Uterus (tissue), 4 donors: ENCODE results near the gene CCR4. TPM values are rescaled to one million over a fixed set of nuclear protein-coding genes. Genes with fewer than 3 reads are reported as not detected.
A peak's percentile ranks its signal among the peaks of the same experiment; 100 is the strongest.

ENCODE experiments used
- DNase-seq, 2 donors: peaks; one replicate each; pipeline ENCODE4 v3.0.0-alpha.2; 2019 to 2020
- H3K27ac ChIP-seq, 2 donors: fragments of 200-600 bp; sonication (generic); 1 replicate in 1 of 2; 2 replicates in 1 of 2; pipeline ENCODE4 v1.5.1; 2016 to 2018
- H3K27me3 ChIP-seq, 2 donors: fragments of 200-600 bp; sonication (generic); one replicate each; pipeline ENCODE4 v1.5.1; 2018 to 2019; ENCODE audit warnings: control low read depth in 1 of 2
- H3K36me3 ChIP-seq, 2 donors: fragments of 200-600 bp; sonication (generic); one replicate each; pipeline ENCODE4 v1.5.1; 2019; ENCODE audit warnings: control low read depth in 1 of 2
- H3K4me1 ChIP-seq, 2 donors: fragments of 200-600 bp; sonication (generic); one replicate each; pipeline ENCODE4 v1.5.1; 2018 to 2019; ENCODE audit warnings: control low read depth in 1 of 2
- H3K4me3 ChIP-seq, 2 donors: fragments of 200-600 bp; sonication (generic); 1 replicate in 1 of 2; 2 replicates in 1 of 2; pipeline ENCODE4 v1.5.1; 2018 to 2019; ENCODE audit warnings: mild to moderate bottlenecking in 1 of 2
- H3K9me3 ChIP-seq, 2 donors: fragments of 200-600 bp; sonication (generic); one replicate each; pipeline ENCODE4 v1.5.1; 2019; ENCODE audit warnings: control low read depth in 1 of 2
- CTCF ChIP-seq, 4 experiments: fragments of 200-600 bp in 2 of 4; fragments of 450-650 bp in 2 of 4; sonication (generic) in 2 of 4; IDR thresholded peaks; one replicate each; pipeline ENCODE4 v1.5.1; 2016 to 2019; ENCODE audit warnings: antibody characterized with exemption in 4 of 4, mild to moderate bottlenecking in 2 of 4, moderate library complexity in 1 of 4
- POLR2A ChIP-seq, 2 donors: fragments of 450-650 bp; IDR thresholded peaks; one replicate each; pipeline ENCODE4 v1.6.1; 2016; ENCODE audit warnings: antibody characterized with exemption in 2 of 2, mild to moderate bottlenecking in 1 of 2, moderate library complexity in 1 of 2
- intact Hi-C: fragments of 100-400 bp; cut with DNase I; formaldehyde crosslinking; loops from one replicate; pipeline ENCODE4 v1.15.1; 2023; ENCODE audit warnings: low total_unique reads
- total RNA-seq, 4 donors: library from RNA; depleted of rRNA in 3 of 4; stranded (reverse); fragments of >200 nt in 3 of 4; gene quantifications; one replicate each; pipeline versions ENCODE4 v1.1.0 to v1.2.4, GENCODE V29; 2014 to 2023
- donor health status: DM: yes; HTN: yes; CAD: no.

CCR4 gene
- total RNA-seq, 4 donors from 2014 or later: 0.35 TPM; not detected in 3

- Histone ChIP-seq H3K27me3 (no peaks in the 10 kb centered on the region), H3K4me3 (no peak overlapping the region), H3K36me3 (no peaks in the 10 kb centered on the region), H3K4me1 (no peaks in the 10 kb centered on the region), H3K9me3 (no peaks in the 10 kb centered on the region), H3K27ac (no peak overlapping the region)
- DNase-seq: no peak
- TF ChIP-seq CTCF (IDR thresholded peaks at IDR 0.05): no peak
- intact Hi-C loops: no loop called here
These were observed 4.3 kb upstream of the CCR4 start for GRCh38 chr3:32946973-32947788.

GRCh38 chr3:32947789-32948238 is 3.6 kb upstream of the CCR4 start:
- no peaks in the 10 kb centered on the region for H3K27me3 ChIP-seq
- H3K4me3 ChIP-seq: no peak overlapping the region
- H3K9me3 ChIP-seq: no peaks in the 10 kb centered on the region
- H3K36me3 ChIP-seq: no peaks in the 10 kb centered on the region
- intact Hi-C loops: no loop called here
- H3K27ac ChIP-seq: no peak overlapping the region
- DNase-seq: peak; percentile 51 to 61
- peak; percentile 31 to 72 (median 56) for TF ChIP-seq CTCF (IDR thresholded peaks at IDR 0.05)
- no peak for TF ChIP-seq POLR2A (IDR thresholded peaks at IDR 0.05)
- H3K4me1 ChIP-seq: no peaks in the 10 kb centered on the region

- no peaks in the 10 kb centered on the region for H3K4me1 ChIP-seq
- no peaks in the 10 kb centered on the region for H3K9me3 ChIP-seq
- H3K4me3 ChIP-seq: no peak overlapping the region
- no peak for DNase-seq
- no peak for TF ChIP-seq CTCF (IDR thresholded peaks at IDR 0.05)
- no peak for TF ChIP-seq POLR2A (IDR thresholded peaks at IDR 0.05)
- intact Hi-C loops: no loop called here
- no peaks in the 10 kb centered on the region for H3K27me3 ChIP-seq
- no peaks in the 10 kb centered on the region for H3K36me3 ChIP-seq
- no peak overlapping the region for H3K27ac ChIP-seq
These were observed 2.6 kb upstream of the CCR4 start for GRCh38 chr3:32948625-32949445.

GRCh38 chr3:32950516-32950915 is 928 bp upstream of the CCR4 start:
- no peaks in the 10 kb centered on the region for H3K27me3 ChIP-seq
- H3K4me1 ChIP-seq: no peaks in the 10 kb centered on the region
- no peak overlapping the region for H3K27ac ChIP-seq
- no peaks in the 10 kb centered on the region for H3K9me3 ChIP-seq
- no peak overlapping the region for H3K4me3 ChIP-seq
- TF ChIP-seq POLR2A (IDR thresholded peaks at IDR 0.05): no peak
- no peak for DNase-seq
- intact Hi-C loops: no loop called here
- H3K36me3 ChIP-seq: no peaks in the 10 kb centered on the region

GRCh38 chr3:32952369-32953077 is 1.1 kb downstream of the CCR4 start:
- H3K4me1 ChIP-seq: no peaks in the 10 kb centered on the region
- intact Hi-C loops: no loop called here
- no peaks in the 10 kb centered on the region for H3K27me3 ChIP-seq
- no peak for TF ChIP-seq POLR2A (IDR thresholded peaks at IDR 0.05)
- TF ChIP-seq CTCF (IDR thresholded peaks at IDR 0.05): no peak
- H3K4me3 ChIP-seq: no peak overlapping the region
- H3K36me3 ChIP-seq: no peaks in the 10 kb centered on the region
- H3K27ac ChIP-seq: no peak overlapping the region
- no peak for DNase-seq
- H3K9me3 ChIP-seq: no peaks in the 10 kb centered on the region
